HEK293 (cell line): Measurements from ENCODE around the gene CHMP1B.

Experiments
- CTCF ChIA-PET: fragments of 350-600 bp; formaldehyde crosslinking; extraction: SDS; loops from one replicate; lab custom pipeline; 2021; ENCODE audit warnings: antibody characterized with exemption; lab: Yijun Ruan, JAX
- POLR2A ChIA-PET: fragments of 300-600 bp; formaldehyde crosslinking; extraction: SDS; loops from one replicate; lab custom pipeline; 2020; ENCODE audit warnings: antibody characterized with exemption, inconsistent platforms; lab: Yijun Ruan, JAX
- H3K27ac ChIP-seq: fragments of 200-500 bp; sonication (Bioruptor generic); 2 replicates; pipeline ENCODE4 v1.5.1; 2014; ENCODE audit warnings: low read depth, low read length, control low read depth, inconsistent platforms; ENCODE audit errors: extremely low read depth
- H3K36me3 ChIP-seq, 2 experiments: fragments of 200-500 bp in 1 of 2; sonication (Bioruptor generic) in 1 of 2; 1 replicate in 1 of 2; 2 replicates in 1 of 2; pipeline ENCODE4 v1.5.1; 2014 to 2017; ENCODE audit warnings: inconsistent platforms in 2 of 2, low read length in 2 of 2; ENCODE audit not compliant: control insufficient read depth in 2 of 2, insufficient read depth in 1 of 2
- H3K4me1 ChIP-seq: fragments of 200-500 bp; sonication (Bioruptor generic); 2 replicates; pipeline ENCODE4 v1.5.1; 2014; ENCODE audit warnings: mild to moderate bottlenecking, low read length, inconsistent platforms; ENCODE audit not compliant: control insufficient read depth, insufficient read depth
- H3K4me3 ChIP-seq: 2 replicates; pipeline ENCODE4 v1.5.1; 2011; ENCODE audit warnings: low read depth, mild to moderate bottlenecking, control low read depth, low read length, moderate library complexity
- H3K9me3 ChIP-seq: fragments of 200-500 bp; sonication (Bioruptor generic); 2 replicates; pipeline ENCODE4 v1.5.1; 2014; ENCODE audit warnings: low read depth, low read length, inconsistent platforms; ENCODE audit not compliant: control insufficient read depth, insufficient read depth
- GFI1B ChIP-seq: fragments of 450-650 bp; formaldehyde crosslinking; IDR thresholded peaks from 2 replicates; pipeline ENCODE4 v1.5.1; 2016; ENCODE audit warnings: missing biosample characterization, missing genetic modification characterization
- KLF16 ChIP-seq: fragments of 450-650 bp; formaldehyde crosslinking; IDR thresholded peaks from 2 replicates; pipeline ENCODE4 v1.5.1; 2017; ENCODE audit warnings: missing biosample characterization, missing genetic modification characterization
- YY1 ChIP-seq: fragments of 450-650 bp; formaldehyde crosslinking; IDR thresholded peaks from 2 replicates; pipeline ENCODE4 v1.5.1; 2018; ENCODE audit warnings: missing biosample characterization, missing genetic modification characterization
- YY2 ChIP-seq: fragments of 450-650 bp; formaldehyde crosslinking; IDR thresholded peaks from 2 replicates; pipeline ENCODE4 v1.5.1; 2016; ENCODE audit warnings: missing biosample characterization, missing genetic modification characterization
- ZBTB10 ChIP-seq: fragments of 450-650 bp; formaldehyde crosslinking; IDR thresholded peaks from 2 replicates; pipeline ENCODE4 v1.5.1; 2016; ENCODE audit warnings: missing biosample characterization, missing genetic modification characterization
- ZNF140 ChIP-seq: fragments of 450-650 bp; formaldehyde crosslinking; IDR thresholded peaks from 2 replicates; pipeline ENCODE4 v1.5.1; 2016; ENCODE audit warnings: missing biosample characterization, missing genetic modification characterization
- ZNF18 ChIP-seq: fragments of 450-650 bp; formaldehyde crosslinking; IDR thresholded peaks from 2 replicates; pipeline ENCODE4 v1.5.1; 2016; ENCODE audit warnings: missing biosample characterization, missing genetic modification characterization
- ZNF23 ChIP-seq: fragments of 450-650 bp; formaldehyde crosslinking; IDR thresholded peaks from 2 replicates; pipeline ENCODE4 v1.5.1; 2016; ENCODE audit warnings: missing biosample characterization, missing genetic modification characterization, borderline replicate concordance
- ZNF280C ChIP-seq: fragments of 450-650 bp; formaldehyde crosslinking; IDR thresholded peaks from 2 replicates; pipeline ENCODE4 v1.5.1; 2016; ENCODE audit warnings: missing biosample characterization, missing genetic modification characterization
- ZNF354C ChIP-seq: fragments of 450-650 bp; formaldehyde crosslinking; IDR thresholded peaks from 2 replicates; pipeline ENCODE4 v1.5.1; 2016; ENCODE audit warnings: missing biosample characterization, missing genetic modification characterization, low read depth, borderline replicate concordance
- ZNF391 ChIP-seq: fragments of 450-650 bp; formaldehyde crosslinking; IDR thresholded peaks from 2 replicates; pipeline ENCODE4 v1.5.1; 2016; ENCODE audit warnings: low read depth, missing biosample characterization, missing genetic modification characterization, borderline replicate concordance
- ZNF48 ChIP-seq: fragments of 450-650 bp; formaldehyde crosslinking; IDR thresholded peaks from 2 replicates; pipeline ENCODE4 v1.5.1; 2016; ENCODE audit warnings: missing biosample characterization, missing genetic modification characterization
- ZNF623 ChIP-seq: fragments of 450-650 bp; formaldehyde crosslinking; IDR thresholded peaks from 2 replicates; pipeline ENCODE4 v1.5.1; 2016; ENCODE audit warnings: missing biosample characterization, missing genetic modification characterization
- ZNF777 ChIP-seq: fragments of 450-650 bp; formaldehyde crosslinking; IDR thresholded peaks from 2 replicates; pipeline ENCODE4 v1.5.1; 2017; ENCODE audit warnings: missing biosample characterization, missing genetic modification characterization, borderline replicate concordance

The CHMP1B gene

GRCh38 chr18:11808001-11808855 lies 43.0 kb upstream of the CHMP1B start (continued):
- TF ChIP-seq ZNF18 (tag by site-specific recombination) = no peak
- TF ChIP-seq, all 188 proteins: peak for 0

GRCh38 chr18:11809895-11810294 lies 41.3 kb upstream of the CHMP1B start:
- no peak overlapping the region for H3K27ac ChIP-seq
- no peak for TF ChIP-seq ZNF354C (tag by site-specific recombination)
- TF ChIP-seq GFI1B (tag by site-specific recombination) = no peak
- TF ChIP-seq ZNF623 (tag by site-specific recombination) = no peak
- TF ChIP-seq ZNF140 (tag by site-specific recombination) = no peak
- TF ChIP-seq ZNF23 (tag by site-specific recombination) = no peak
- TF ChIP-seq ZBTB10 (tag by site-specific recombination) = no peak
- no peak for TF ChIP-seq ZNF777 (tag by site-specific recombination)
- TF ChIP-seq YY2 (tag by site-specific recombination) = no peak
- TF ChIP-seq ZNF280C (tag by site-specific recombination) = no peak
- TF ChIP-seq KLF16 = no peak
- TF ChIP-seq, all 188 proteins: peak for 0
- H3K9me3 ChIP-seq = no peaks in the 10 kb centered on the region
- POLR2A ChIA-PET = no interaction called here
- no peak overlapping the region for H3K4me3 ChIP-seq
- CTCF ChIA-PET = interaction anchor here (1.2 to 2.1 kb wide), 2 partner anchors 77 to 155 kb away, joined by 3 to 5 read pairs; no protein-coding TSS in a partner anchor
- H3K4me1 ChIP-seq = peaks cover 3% of the 10 kb centered on the region; the same call in 1 of the 2 replicates
- no peaks in the 10 kb centered on the region for H3K36me3 ChIP-seq

GRCh38 chr18:11810379-11810778 lies 40.8 kb upstream of the CHMP1B start:
- ChIA-PET CTCF (interaction anchor here (0.6 to 2.1 kb wide), 2 partner anchors 9 to 78 kb away, joined by 3 to 5 read pairs; no protein-coding TSS in a partner anchor), POLR2A (no interaction called here)
- TF ChIP-seq ZNF140 (tag by site-specific recombination) (no peak), YY1 (tag by site-specific recombination) (no peak), ZNF48 (tag by site-specific recombination) (no peak), ZNF391 (no peak)
- H3K9me3 ChIP-seq = no peaks in the 10 kb centered on the region
- no peak overlapping the region for H3K4me3 ChIP-seq
- H3K4me1 ChIP-seq = peaks cover 3% of the 10 kb centered on the region; the same call in 1 of the 2 replicates
- no peak overlapping the region for H3K27ac ChIP-seq
- H3K36me3 ChIP-seq = no peaks in the 10 kb centered on the region
